ENCODE measurements around the gene TEX19. TPM values are rescaled to one million over a fixed set of nuclear protein-coding genes. Genes with fewer than 3 reads are reported as not detected.
"Not testable (repeated sequence)": the region's sequence is repeated elsewhere in the genome, so short reads cannot be mapped to it uniquely, and the experiment has no call there.

TEX19 gene
- total RNA-seq, 1 donor from 2014 or later: not detected

- H3K4me3 ChIP-seq: no peak overlapping the region
- intact Hi-C loops (cut with DNase I): no loop called here
- H3K27me3 ChIP-seq (ENCODE audit: low read depth): no peaks in the 10 kb centered on the region
- DNase-seq (no peak), ATAC-seq (peak in 1 of 2 donors; percentile 40)
- H3K36me3 ChIP-seq: no peaks in the 10 kb centered on the region
- H3K27ac ChIP-seq: peak overlapping the region; percentile 24
- TF ChIP-seq, protein P1, sequence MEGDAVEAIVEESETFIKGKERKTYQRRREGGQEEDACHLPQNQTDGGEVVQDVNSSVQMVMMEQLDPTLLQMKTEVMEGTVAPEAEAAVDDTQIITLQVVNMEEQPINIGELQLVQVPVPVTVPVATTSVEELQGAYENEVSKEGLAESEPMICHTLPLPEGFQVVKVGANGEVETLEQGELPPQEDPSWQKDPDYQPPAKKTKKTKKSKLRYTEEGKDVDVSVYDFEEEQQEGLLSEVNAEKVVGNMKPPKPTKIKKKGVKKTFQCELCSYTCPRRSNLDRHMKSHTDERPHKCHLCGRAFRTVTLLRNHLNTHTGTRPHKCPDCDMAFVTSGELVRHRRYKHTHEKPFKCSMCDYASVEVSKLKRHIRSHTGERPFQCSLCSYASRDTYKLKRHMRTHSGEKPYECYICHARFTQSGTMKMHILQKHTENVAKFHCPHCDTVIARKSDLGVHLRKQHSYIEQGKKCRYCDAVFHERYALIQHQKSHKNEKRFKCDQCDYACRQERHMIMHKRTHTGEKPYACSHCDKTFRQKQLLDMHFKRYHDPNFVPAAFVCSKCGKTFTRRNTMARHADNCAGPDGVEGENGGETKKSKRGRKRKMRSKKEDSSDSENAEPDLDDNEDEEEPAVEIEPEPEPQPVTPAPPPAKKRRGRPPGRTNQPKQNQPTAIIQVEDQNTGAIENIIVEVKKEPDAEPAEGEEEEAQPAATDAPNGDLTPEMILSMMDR (IDR thresholded peaks at IDR 0.05): no peak
- no peaks in the 10 kb centered on the region for H3K9me3 ChIP-seq
- H3K4me1 ChIP-seq: peaks cover 3% of the 10 kb centered on the region
Measured at GRCh38 chr17:82344175-82344907, 14.7 kb upstream of the TEX19 start.

DNA sequence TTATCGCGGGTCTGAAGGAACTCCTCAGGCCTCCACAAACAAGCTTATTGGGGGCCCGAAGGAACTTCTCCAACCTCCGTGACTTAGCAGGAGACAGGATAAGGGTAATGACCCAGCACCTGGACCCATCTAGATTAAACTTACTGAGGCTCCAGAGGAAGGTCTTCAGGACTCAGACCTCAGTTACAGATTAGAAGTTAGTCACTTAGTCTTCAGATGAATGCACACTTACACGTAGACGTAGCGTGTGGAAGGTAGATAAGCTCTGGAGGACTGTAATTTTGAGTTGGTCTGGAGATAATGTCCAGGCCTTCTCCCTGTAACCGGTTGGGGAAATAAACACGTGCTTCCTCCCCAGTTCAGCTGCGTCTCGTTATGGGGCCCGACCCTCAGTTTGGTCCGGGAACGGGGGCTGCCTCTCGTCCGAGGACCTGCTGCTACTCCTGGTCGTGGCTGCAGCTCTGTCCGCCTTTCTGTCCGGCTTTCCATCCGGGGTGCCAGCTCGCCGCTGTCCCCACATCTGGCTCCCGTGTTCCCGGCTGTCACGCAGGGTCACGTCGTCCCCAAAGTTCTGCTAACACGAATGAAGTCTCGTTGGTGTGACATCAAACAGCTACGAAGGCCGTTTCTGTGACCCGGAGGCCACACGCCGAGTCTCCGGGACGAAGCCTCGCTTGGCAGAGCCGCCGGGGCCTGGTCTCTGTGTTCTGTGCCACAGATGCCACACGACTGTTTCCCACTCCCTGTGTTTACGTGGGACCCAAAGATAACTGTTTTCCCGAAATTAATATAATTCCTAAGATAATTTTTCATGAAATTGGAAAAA, 13.7 kb upstream of the TEX19 start:
- H3K9me3 ChIP-seq: no peaks in the 10 kb centered on the region
- ATAC-seq (no peak), DNase-seq (peak; percentile 41)
- H3K36me3 ChIP-seq: no peaks in the 10 kb centered on the region
- no peak overlapping the region for H3K27ac ChIP-seq
- no peak overlapping the region for H3K4me3 ChIP-seq
- no peaks in the 10 kb centered on the region for H3K4me1 ChIP-seq
- H3K27me3 ChIP-seq (ENCODE audit: low read depth): no peaks in the 10 kb centered on the region
- TF ChIP-seq, protein P1 (IDR thresholded peaks at IDR 0.05): no peak
- intact Hi-C loops (cut with DNase I): no loop called here

DNA sequence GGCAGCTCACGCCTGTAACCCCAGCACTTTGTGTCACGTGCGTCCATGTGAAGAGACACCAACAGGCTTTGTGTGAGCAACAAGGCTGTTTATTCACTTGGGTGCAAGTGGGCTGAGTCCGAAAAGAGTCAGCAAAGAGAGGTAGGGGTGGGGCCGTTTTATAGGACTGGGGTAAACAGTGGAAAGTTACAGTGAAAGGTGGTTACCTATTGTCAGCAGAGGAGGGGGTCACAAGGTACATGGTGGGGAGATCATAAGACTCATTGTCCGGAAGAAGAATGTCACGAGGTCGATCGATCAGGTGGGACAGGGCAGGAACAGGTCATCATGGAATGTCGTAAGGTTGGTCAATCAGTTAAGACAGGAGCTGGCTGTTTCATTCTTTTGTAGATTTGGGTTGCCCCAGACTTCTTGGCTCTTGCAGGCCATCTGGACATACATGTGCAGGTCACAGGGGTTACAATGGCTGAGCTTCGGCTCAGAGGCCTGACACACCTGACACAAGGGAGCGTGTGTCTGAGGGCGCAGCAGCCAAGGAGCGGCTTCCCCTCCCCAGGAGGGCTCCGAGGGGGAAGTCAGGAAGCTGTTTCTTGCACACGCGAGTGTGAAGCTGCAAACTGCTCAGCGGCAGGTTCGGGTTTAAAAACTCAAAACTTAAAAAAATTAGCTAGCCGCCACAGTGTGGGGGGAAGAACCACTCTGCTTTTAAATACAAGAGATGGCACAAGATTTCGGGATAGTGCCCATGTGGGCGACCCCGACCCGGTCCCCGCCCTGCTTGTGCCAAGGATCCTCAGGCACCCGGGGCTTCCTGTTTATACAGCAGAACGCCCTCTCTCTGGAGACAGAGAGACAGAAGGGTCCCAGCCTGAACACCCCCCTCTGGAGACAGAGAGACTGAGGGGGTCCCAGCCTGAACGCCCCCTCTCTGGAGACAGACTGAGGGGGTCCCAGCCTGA, 12.4 kb upstream of the TEX19 start:
- TF ChIP-seq, protein P1 (IDR thresholded peaks at IDR 0.05): no peak
- ATAC-seq (no peak), DNase-seq (peak; percentile 45)
- no peak overlapping the region for H3K4me3 ChIP-seq
- no peaks in the 10 kb centered on the region for H3K9me3 ChIP-seq
- no peak overlapping the region for H3K27ac ChIP-seq
- no peaks in the 10 kb centered on the region for H3K36me3 ChIP-seq
- intact Hi-C loops (cut with DNase I): no loop called here
- peaks cover 4% of the 10 kb centered on the region for H3K4me1 ChIP-seq
- peaks cover 4% of the 10 kb centered on the region for H3K27me3 ChIP-seq (ENCODE audit: low read depth)

- intact Hi-C loops (cut with DNase I); H3K4me1 ChIP-seq; H3K4me3 ChIP-seq; H3K9me3 ChIP-seq; H3K27me3 ChIP-seq (ENCODE audit: low read depth); H3K27ac ChIP-seq; ATAC-seq; H3K36me3 ChIP-seq: not testable (repeated sequence)
- peak; percentile 14 for DNase-seq
Measured at GRCh38 chr17:82347994-82348393, 11.1 kb upstream of the TEX19 start.

- H3K36me3 ChIP-seq: no peaks in the 10 kb centered on the region
- ATAC-seq (no peak), DNase-seq (no peak)
- H3K4me3 ChIP-seq: no peak overlapping the region
- intact Hi-C loops (cut with DNase I): no loop called here
- H3K27me3 ChIP-seq (ENCODE audit: low read depth): peaks cover 5% of the 10 kb centered on the region
- H3K9me3 ChIP-seq: no peaks in the 10 kb centered on the region
- H3K27ac ChIP-seq: no peak overlapping the region
- TF ChIP-seq, protein P1 (IDR thresholded peaks at IDR 0.05): no peak
- peaks cover 9% of the 10 kb centered on the region for H3K4me1 ChIP-seq
Measured at GRCh38 chr17:82348434-82348833, 10.6 kb upstream of the TEX19 start.

Measured in lower lobe of right lung (tissue), 2 donors.